OCI-M1 (cell line): ENCODE results near the gene DLG2.
A peak's percentile ranks its signal among the peaks of the same experiment; 100 is the strongest.
"Not testable (repeated sequence)": the region's sequence is repeated elsewhere in the genome, so short reads cannot be mapped to it uniquely, and the experiment has no call there.

Experiments used
- DNase-seq: peaks from one replicate; lab custom pipeline; 2025; lab: John Stamatoyannopoulos, UW

Gene DLG2

GRCh38 chr11:83782329-83782728 lies 1844.8 kb downstream of the DLG2 start:
- DNase-seq = no peak

GRCh38 chr11:83779876-83780275 lies 1847.3 kb downstream of the DLG2 start:
- peak; percentile 47 for DNase-seq

DNA sequence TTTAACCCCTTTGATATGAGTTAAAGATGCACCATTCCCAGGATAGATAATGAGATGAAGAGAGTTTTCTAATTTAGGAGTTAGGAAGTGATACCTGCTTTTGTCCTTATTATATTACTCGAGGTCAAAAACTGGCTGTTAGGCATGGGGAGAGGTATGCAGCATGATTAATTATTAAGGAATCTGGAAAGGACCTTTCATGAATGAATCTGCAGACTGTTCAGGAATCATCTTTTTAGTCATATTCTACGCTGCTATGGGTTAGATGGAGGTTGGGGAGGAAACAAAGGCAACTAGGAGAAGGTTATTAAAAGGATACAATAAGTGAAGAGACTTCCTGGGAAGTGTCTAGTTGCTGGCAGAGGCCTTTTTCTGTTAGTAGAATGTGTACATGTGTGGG lies 1848.5 kb downstream of the DLG2 start:
- no peak for DNase-seq

DNA sequence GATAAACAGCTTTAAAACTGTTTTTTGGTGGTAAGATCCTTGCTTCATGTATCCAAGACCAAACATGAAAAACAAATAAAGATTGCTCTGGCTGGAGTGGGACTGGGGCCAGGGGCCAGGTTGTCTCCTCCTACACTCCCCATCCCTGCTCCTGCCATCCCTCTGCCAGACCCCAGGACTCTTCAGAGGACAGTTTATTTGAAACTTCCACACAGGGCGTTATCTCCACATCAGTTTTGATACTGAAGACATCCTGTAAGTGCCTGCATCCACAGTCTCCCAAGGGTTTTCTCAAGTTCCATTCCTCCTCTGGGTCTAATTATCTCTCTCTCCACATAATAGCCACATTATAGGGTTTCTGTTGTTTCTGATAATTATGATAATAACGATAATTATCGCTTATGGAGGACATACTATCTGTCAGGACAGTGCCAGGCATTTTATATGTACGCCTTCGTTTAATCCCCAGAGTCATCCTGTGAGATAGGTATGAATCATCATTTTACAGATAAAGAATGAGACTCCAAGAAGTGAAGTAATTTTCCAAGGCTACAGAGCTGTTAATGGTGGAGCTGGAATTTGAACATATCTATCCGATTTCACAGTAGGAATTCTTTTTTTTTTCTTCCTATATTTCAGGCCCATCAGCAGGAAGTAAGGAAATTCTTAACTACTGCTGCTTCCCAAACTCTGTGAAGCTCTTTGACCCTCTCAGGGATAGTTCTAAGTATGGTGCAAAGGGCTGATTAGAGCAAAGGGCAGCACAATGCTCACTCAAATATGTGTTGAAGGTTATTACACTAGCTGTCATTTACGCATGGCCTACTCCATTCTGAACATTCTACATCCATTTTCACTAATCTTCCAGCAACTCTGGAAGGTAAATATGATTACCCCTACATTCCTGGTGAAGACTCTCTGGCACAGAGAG lies 1852.9 kb downstream of the DLG2 start:
- DNase-seq = no peak

GRCh38 chr11:83768489-83768888 lies 1858.7 kb downstream of the DLG2 start:
- DNase-seq = no peak

- no peak for DNase-seq
Measured at GRCh38 chr11:83766932-83767331, 1860.2 kb downstream of the DLG2 start.

DNA sequence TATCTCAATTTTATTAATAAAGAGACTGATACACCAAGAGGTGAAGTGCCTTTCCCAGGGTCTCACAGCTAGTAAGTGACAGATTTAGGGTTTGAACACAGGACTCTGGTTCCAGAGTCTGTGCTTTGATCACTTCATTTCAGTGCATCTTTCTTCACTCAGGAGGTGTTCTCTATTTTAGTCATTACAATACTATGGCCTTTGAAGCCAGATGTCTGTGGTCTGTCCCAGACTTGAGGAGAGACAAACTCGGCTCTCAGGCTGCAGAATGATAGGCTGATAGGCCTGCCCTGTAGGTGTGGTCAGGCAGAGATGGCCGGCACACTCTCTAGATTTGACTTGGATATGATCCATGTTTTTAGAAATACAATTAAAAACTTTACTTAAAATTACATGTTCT lies 1862.5 kb downstream of the DLG2 start:
- no peak for DNase-seq

DNA sequence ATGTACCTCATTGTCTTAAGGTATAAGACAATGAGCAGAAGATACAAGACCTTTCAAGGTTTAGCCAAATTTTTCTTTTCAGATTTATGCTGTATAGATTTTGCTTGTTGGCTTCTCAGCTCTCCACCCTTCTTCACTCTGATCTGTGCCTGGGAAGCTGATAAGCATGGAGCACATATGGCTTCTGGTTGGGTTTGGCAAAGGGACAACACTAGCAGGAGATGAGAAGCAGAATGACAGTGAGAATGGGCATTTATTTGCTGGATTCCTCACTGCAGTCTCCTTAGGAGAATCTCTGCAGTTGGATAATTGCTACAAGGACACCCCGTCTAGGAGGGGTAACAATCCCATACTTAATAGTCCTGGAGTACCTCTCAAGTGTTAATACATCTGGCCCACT lies 1866.2 kb downstream of the DLG2 start:
- no peak for DNase-seq

DNA sequence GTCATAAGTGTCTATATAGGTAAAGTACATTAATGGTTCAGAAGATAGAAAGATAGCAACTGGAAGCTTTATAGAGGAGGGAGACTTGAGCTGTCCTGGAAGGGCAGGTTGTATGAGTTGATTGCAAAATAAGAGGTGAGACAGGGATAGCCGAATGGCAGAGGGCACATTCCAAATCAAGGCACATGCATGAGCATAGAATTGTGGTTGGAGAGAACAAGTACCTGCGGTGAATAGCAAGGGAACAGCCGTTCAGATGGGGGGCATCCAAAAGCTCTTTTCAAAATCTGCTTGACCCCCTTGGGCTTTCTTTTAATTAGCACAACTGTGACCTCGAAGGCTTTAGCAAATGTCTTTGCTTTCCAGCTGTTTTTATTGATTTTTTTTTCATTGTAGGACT lies 1868.0 kb downstream of the DLG2 start:
- DNase-seq = no peak

GRCh38 chr11:83751041-83751440 lies 1876.1 kb downstream of the DLG2 start:
- DNase-seq = no peak

DNA sequence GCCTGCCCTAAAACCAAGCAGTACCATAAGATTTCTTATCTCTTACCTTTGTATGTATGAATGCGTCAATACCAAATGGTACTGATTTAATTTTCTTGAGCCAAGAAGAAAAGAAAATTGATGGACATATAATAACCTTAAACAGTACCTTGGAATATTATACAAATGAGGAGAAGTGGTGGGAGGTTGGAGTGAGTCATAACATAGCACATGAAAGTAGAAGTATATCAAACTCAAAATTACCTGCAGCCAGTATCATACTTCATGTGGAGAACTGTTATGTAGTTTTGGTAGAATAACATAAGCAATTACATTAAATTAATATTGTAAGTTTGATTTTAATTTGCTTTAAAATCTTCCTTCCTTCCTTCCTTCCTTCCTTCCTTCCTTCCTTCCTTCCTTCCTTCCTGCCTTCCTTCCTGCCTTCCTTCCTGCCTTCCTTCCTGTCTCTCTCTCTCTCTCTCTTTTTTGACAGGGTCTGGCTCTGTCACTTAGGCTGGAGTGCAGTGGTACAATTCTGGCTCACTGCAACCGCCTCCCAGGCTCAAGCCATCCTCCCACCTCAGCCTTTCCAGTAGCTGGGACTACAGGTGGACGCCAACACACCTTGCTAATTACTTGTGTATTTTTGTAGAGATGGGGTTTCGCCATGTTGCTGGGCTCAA lies 1880.1 kb downstream of the DLG2 start:
- DNase-seq = no peak

DNA sequence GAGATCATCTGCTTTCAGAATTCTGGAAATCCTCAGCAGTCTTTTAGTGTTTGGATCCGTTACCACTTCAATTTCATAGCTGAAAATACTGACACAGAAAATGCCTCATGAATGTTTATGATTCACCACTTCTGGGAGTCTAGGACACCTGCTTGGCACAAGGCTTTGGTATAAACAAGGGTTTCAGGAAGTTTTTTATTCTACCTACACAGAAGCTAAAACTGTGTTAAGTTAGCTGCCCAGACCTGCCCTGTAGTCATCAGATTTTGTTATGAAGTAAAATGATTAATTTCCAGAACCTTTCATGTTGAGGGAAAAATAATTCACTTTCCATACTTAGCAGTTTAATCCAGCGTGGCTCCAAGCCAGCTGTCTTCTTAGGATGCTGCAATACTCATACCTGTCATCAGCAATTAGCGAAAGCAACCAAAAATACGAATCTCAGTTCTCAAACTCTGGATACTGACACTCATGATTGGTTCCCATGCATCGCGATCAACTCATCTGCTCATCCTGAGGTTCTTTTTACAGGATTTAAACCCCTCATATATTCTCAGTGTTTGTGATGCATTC lies 1882.4 kb downstream of the DLG2 start:
- no peak for DNase-seq

DNA sequence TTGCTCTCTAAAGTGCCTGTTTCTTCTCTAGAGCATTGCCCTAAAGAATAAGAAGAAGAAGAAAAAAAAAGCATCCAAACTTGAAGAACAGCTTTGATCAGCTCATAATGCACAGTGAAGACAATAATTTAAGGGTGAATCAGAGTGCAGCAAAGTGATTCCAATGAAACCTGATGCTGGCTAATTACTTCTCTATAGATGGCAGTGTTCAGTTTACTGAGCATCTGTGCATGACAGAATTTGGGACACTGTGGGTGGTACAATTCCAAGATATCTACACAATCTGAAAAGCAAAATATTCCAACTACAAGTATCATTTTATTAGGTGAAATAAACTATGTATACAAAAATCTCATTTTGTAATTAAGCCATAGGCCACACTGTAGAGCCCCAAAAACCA lies 1890.5 kb downstream of the DLG2 start:
- DNase-seq = no peak

GRCh38 chr11:83734120-83734519 lies 1893.0 kb downstream of the DLG2 start:
- DNase-seq = no peak

DNA sequence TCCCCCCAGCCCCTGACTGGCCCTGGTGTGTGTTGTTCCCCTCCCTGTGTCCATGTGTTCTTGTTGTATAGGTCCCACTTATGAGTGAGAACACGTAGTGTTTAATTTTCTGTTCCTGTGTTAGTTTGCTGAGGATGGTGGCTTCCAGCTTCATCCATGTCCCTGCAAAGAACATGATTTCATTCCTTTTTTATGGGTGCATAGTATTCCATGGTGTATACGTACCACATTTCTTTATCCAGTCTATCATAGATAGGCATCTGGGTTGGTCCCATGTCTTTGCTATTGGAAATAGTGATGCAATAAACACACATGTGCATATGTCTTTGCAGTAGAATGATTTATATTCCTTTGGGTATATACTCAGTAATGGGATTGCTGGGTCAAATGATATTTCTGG lies 1895.9 kb downstream of the DLG2 start:
- not testable (repeated sequence) for DNase-seq

- no peak for DNase-seq
Measured at GRCh38 chr11:83728281-83728680, 1898.9 kb downstream of the DLG2 start.

DNA sequence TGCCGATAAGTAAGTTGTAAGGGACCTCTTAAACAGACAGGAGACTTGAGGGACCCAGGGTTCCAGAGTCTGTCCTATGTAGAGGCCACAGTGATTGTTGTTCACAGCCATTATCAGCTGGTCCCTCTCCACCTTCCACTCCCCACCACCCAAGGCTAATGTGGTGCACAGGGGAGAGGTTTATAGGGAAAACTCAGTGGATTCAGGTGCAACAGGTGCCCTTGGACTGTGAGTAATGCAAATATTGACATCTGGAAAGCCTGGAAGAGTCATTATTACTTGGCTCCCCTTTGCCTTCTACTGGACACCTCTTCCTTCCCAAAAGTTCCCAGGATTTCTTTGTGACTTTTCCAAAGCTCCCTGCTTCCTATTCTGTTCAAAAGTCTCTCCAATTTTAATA lies 1899.9 kb downstream of the DLG2 start:
- DNase-seq = no peak

DNA sequence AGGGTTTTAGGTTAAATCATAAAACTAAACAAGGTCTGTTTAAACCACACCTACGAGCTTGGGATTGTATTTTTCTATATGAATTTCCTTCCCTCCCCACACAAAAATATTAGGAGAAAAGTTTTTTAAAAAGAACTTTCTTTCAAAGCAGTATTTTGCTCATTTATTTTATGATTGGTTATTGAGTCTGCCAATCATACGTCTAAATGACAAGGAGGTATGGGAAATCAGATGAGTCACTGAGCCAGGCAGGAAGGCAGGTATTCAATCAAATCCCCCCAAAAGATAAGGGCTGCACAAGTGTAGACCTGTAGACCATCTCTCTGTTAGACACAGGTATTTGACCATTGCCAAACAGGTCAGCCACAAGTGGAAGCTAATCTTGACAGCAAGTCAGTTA lies 1900.8 kb downstream of the DLG2 start:
- DNase-seq = no peak

DNA sequence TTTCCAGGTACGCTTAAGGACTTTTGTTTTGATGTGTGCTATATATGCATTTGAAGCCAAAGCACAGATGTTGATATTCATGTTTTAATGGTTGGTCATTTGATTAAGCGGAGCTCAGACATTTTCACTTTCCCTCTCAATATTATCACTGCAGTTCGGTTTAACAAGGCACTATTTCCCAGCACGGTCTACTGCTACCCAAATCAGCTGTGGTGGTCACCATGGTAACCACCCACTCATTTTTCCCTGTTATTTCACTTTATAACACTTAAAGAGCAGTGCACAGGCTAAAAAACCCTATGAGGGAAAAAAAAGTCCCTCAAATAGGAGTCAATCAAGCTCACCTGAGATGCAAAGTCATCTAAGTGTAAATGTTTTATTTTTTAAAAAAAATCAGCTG lies 1901.4 kb downstream of the DLG2 start:
- no peak for DNase-seq

DNA sequence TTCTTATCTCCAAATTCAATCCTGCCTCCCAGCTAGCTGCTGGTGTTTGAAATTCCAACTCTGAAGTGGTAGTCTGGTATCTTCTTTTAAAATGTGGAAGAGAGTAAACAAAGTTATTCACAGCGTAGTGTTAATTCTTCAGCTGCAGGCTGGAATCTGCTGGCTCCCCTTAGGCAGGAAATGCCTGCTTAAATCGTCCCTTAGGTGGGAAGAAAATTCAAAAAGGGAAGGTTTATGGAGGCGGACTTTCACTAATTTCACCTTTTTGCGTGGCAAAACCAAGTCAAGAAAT lies 1901.9 kb downstream of the DLG2 start:
- DNase-seq = no peak

DNA sequence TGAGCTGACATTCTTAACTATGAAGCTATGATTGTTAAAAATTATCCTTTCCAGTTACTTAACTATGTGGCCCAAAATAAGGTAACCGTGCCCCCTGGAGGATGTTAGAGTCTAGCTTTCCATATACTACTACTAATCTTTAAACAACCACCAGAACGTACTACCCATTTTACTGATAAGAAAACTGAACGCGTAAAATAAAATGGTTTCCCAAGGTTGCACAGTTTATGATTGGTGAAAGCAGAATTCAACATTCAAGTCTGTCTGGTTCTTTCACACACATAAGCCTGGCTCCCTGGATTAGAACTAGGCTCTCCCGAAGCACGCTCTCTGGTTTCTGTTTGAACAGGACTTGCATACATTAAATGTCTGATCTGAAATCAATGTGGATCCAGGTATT lies 1903.1 kb downstream of the DLG2 start:
- DNase-seq = peak; percentile 89

- no peak for DNase-seq
Measured at GRCh38 chr11:83722392-83723119, 1904.6 kb downstream of the DLG2 start.

DNA sequence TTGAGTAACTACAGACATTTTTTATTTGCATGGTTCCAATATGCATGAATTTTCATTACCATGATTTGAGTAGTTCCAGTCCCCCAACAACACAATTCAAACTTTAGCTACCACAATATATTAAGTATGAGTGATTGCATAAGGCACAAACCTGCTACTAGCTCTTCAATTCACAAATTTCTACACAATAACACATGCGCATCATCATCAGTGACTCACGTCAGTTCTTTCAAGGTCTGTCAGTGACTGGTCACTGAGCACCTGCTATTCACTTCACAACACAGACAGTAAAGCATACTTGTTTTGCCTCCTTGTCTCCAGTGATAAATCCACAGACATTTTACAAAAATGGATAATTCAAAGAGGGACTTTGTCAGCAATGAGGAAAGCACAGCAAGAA lies 1905.9 kb downstream of the DLG2 start:
- DNase-seq = no peak
